Measurements from ENCODE around the gene GNG8.

- TF ChIP-seq, protein P1, sequence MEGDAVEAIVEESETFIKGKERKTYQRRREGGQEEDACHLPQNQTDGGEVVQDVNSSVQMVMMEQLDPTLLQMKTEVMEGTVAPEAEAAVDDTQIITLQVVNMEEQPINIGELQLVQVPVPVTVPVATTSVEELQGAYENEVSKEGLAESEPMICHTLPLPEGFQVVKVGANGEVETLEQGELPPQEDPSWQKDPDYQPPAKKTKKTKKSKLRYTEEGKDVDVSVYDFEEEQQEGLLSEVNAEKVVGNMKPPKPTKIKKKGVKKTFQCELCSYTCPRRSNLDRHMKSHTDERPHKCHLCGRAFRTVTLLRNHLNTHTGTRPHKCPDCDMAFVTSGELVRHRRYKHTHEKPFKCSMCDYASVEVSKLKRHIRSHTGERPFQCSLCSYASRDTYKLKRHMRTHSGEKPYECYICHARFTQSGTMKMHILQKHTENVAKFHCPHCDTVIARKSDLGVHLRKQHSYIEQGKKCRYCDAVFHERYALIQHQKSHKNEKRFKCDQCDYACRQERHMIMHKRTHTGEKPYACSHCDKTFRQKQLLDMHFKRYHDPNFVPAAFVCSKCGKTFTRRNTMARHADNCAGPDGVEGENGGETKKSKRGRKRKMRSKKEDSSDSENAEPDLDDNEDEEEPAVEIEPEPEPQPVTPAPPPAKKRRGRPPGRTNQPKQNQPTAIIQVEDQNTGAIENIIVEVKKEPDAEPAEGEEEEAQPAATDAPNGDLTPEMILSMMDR (IDR thresholded peaks at IDR 0.05; ENCODE audit: low read depth, low read length), result no peak
- no peak for TF ChIP-seq EZH2phosphoT487 (IDR thresholded peaks at IDR 0.05; ENCODE audit: low read depth)
Measured at GRCh38 chr19:46604781-46605355, 31.1 kb downstream of the GNG8 start.

Data from OCI-LY3 (cell line).